Endothelial cell of umbilical vein (primary cell): Measurements from ENCODE around the gene SCN2B. TPM values are rescaled to one million over a fixed set of nuclear protein-coding genes. Genes with fewer than 3 reads are reported as not detected.

Experiments
- BruUV-seq: library from RNA; stranded (reverse); fragments of 400-500 nt; replicated peaks from 2 replicates; lab custom pipeline; 2021; lab: Mats Ljungman, UMichigan
- CTCF ChIA-PET: fragments of 300-600, 350-600 bp; sonication (Branson Sonifier 250); formaldehyde crosslinking; loops from one replicate; lab custom pipeline; 2021; ENCODE audit warnings: antibody characterized with exemption, inconsistent platforms; lab: Charles Lee
- POLR2A ChIA-PET: fragments of 300-600, 350-600 bp; sonication (Branson Sonifier 250); formaldehyde crosslinking; loops from one replicate; lab custom pipeline; 2021; ENCODE audit warnings: antibody characterized with exemption, inconsistent platforms; lab: Charles Lee
- DNase-seq: peaks from one replicate; pipeline ENCODE4 v3.0.0-alpha.2; 2011; ENCODE audit warnings: low read depth, low spot score
- FAIRE-seq: peaks from 2 replicates; lab custom pipeline; 2011; peaks lifted over from hg19 to GRCh38; lab: Jason Lieb, UNC
- H2AFZ ChIP-seq: 2 replicates; pipeline ENCODE4 v1.6.0; 2012; ENCODE audit warnings: low read depth, low read length, control low read depth, inconsistent platforms
- H3K27ac ChIP-seq: 2 replicates; pipeline ENCODE4 v1.5.1; 2011; ENCODE audit warnings: low read depth, mild to moderate bottlenecking, control low read depth, low read length, moderate library complexity; ENCODE audit not compliant: insufficient read depth
- H3K27me3 ChIP-seq, 2 experiments: 2 replicates each; pipeline versions ENCODE4 v1.6.0 to v1.6.1; 2011; ENCODE audit warnings: low read length in 2 of 2, mixed read lengths in 1 of 2; ENCODE audit not compliant: control insufficient read depth in 2 of 2, insufficient read depth in 2 of 2
- H3K36me3 ChIP-seq, 2 experiments: 2 replicates in 1 of 2; 3 replicates in 1 of 2; pipeline ENCODE4 v1.5.1; 2011; ENCODE audit warnings: low read length in 2 of 2, mild to moderate bottlenecking in 1 of 2, moderate library complexity in 1 of 2; ENCODE audit not compliant: control insufficient read depth in 2 of 2, insufficient read depth in 2 of 2; ENCODE audit errors: extremely low read depth in 1 of 2
- H3K4me1 ChIP-seq: 3 replicates; pipeline ENCODE4 v1.5.1; 2011; ENCODE audit warnings: mild to moderate bottlenecking, low read length; ENCODE audit not compliant: control insufficient read depth, insufficient read depth; ENCODE audit errors: extremely low read depth
- H3K4me2 ChIP-seq: 2 replicates; pipeline ENCODE4 v1.6.1; 2011; ENCODE audit warnings: low read length, control low read depth, mixed read lengths; ENCODE audit not compliant: insufficient read depth
- H3K4me3 ChIP-seq, 3 experiments: fragments of 200-600 bp in 1 of 3; sonication (generic), shearing (Covaris generic) in 1 of 3; replicated peaks in 1 of 3; 2 replicates each; pipeline ENCODE4 v1.5.1; 2011 to 2016; ENCODE audit warnings: control low read depth in 3 of 3, low read length in 3 of 3, mild to moderate bottlenecking in 2 of 3, inconsistent platforms in 1 of 3, low read depth in 1 of 3, moderate library complexity in 1 of 3; ENCODE audit not compliant: insufficient read depth in 1 of 3
- H3K79me2 ChIP-seq: 2 replicates; pipeline ENCODE4 v1.6.0; 2012; ENCODE audit warnings: low read length, inconsistent platforms; ENCODE audit not compliant: control insufficient read depth, insufficient read depth
- H3K9ac ChIP-seq: replicated peaks from 2 replicates; pipeline ENCODE3; 2011; ENCODE audit warnings: low read length, control low read depth; ENCODE audit not compliant: insufficient read depth; ENCODE audit errors: extremely low read depth
- H3K9me1 ChIP-seq: replicated peaks from 3 replicates; pipeline ENCODE4 v1.6.0; 2011; ENCODE audit warnings: mild to moderate bottlenecking, low read length; ENCODE audit not compliant: control insufficient read depth, insufficient read depth; ENCODE audit errors: extremely low read depth
- H3K9me3 ChIP-seq: replicated peaks from 2 replicates; pipeline ENCODE4 v1.5.1; 2012; ENCODE audit warnings: low read length, inconsistent platforms; ENCODE audit not compliant: control insufficient read depth, insufficient read depth
- H4K20me1 ChIP-seq: replicated peaks from 2 replicates; pipeline ENCODE3; 2011; ENCODE audit warnings: mild to moderate bottlenecking, low read length; ENCODE audit not compliant: control insufficient read depth, insufficient read depth; ENCODE audit errors: extremely low read depth
- CTCF ChIP-seq, 2 donors: IDR thresholded peaks; 1 replicate in 1 of 2; 2 replicates in 1 of 2; pipeline ENCODE4 v1.5.1; 2011; ENCODE audit warnings: low read length in 2 of 2, mild to moderate bottlenecking in 2 of 2, moderate library complexity in 2 of 2, control low read depth in 1 of 2, inconsistent platforms in 1 of 2, low read depth in 1 of 2; ENCODE audit not compliant: insufficient read depth in 1 of 2; ENCODE audit errors: extremely low read depth in 1 of 2
- EZH2 ChIP-seq: IDR thresholded peaks from 2 replicates; pipeline ENCODE4 v1.6.1; 2012; ENCODE audit warnings: borderline replicate concordance, low read depth, mild to moderate bottlenecking, moderate library complexity, low read length, inconsistent platforms; ENCODE audit not compliant: severe bottlenecking
- FOS ChIP-seq: IDR thresholded peaks from 2 replicates; pipeline ENCODE4 v1.6.1; 2011; ENCODE audit warnings: mild to moderate bottlenecking, low read length, moderate library complexity, borderline replicate concordance; ENCODE audit not compliant: insufficient read depth
- GATA2 ChIP-seq: IDR thresholded peaks from 2 replicates; pipeline ENCODE4 v1.7.0; 2011; ENCODE audit warnings: low read depth, mild to moderate bottlenecking, moderate library complexity, mixed read lengths, low read length; ENCODE audit not compliant: insufficient read length, insufficient read depth
- JUN ChIP-seq: IDR thresholded peaks from 2 replicates; pipeline ENCODE4 v1.6.1; 2011; ENCODE audit warnings: borderline replicate concordance, low read depth; ENCODE audit not compliant: insufficient read length, insufficient read depth
- MAX ChIP-seq: IDR thresholded peaks from 2 replicates; pipeline ENCODE4 v1.6.1; 2011; ENCODE audit not compliant: insufficient read depth, insufficient read length
- MYC ChIP-seq: IDR thresholded peaks from one replicate; pipeline ENCODE4 v1.6.1; 2011; ENCODE audit warnings: mild to moderate bottlenecking, low read depth, low read length
- POLR2A ChIP-seq: IDR thresholded peaks from 2 replicates; pipeline ENCODE4 v1.6.1; 2012; ENCODE audit warnings: low read depth, mild to moderate bottlenecking, control low read depth, low read length
- POLR2AphosphoS5 ChIP-seq: IDR thresholded peaks from 2 replicates; pipeline ENCODE4 v1.6.1; 2012; ENCODE audit warnings: low read depth, mild to moderate bottlenecking, control low read depth, low read length, moderate library complexity; ENCODE audit not compliant: insufficient read depth
- dilution Hi-C: fragments of 300-500 bp; cut with MboI; formaldehyde crosslinking; loops from one replicate; pipeline ENCODE4 v1.15.0; 2019; ENCODE audit warnings: low sequenced_read_pairs; ENCODE audit not compliant: extremely low pct_ligation_motif_present
- intact Hi-C: fragments of 100-400 bp; cut with micrococcal nuclease; formaldehyde crosslinking; loops from one replicate; pipeline ENCODE4 v1.10.0; 2022
- polyA plus RNA-seq, 4 experiments: library from polyadenylated mRNA; depleted of rRNA in 3 of 4; stranded (reverse) in 3 of 4; unstranded in 1 of 4; fragments of >200 nt; gene quantifications; 2 replicates each; pipeline versions ENCODE4 v1.2.1 to v1.2.3, GENCODE V29; 2011 to 2012; ENCODE audit warnings: missing spikeins in 1 of 4
- total RNA-seq: library from RNA; stranded (reverse); gene quantifications from 2 replicates; pipeline ENCODE4 v1.2.3, GENCODE V29; 2021

The SCN2B gene
- total and polyA plus RNA-seq, 2 donors (not counting 3 experiments of a cell fraction or from before 2014, with no cell fraction given), result not detected

GRCh38 chr11:118120793-118121192 lies 55.6 kb downstream of the SCN2B start:
- Histone ChIP-seq H3K4me2 (no peak overlapping the region), H3K4me3 (no peak overlapping the region), H3K36me3 (no peaks in the 10 kb centered on the region), H3K9ac (no peak overlapping the region), H3K27ac (no peak overlapping the region), H3K27me3 (peaks cover 11 to 26% of the 10 kb centered on the region in 2 experiments), H2AFZ (no peak overlapping the region), H3K4me1 (no peaks in the 10 kb centered on the region), H3K79me2 (no peaks in the 10 kb centered on the region), H3K9me3 (no peaks in the 10 kb centered on the region), H4K20me1 (no peaks in the 10 kb centered on the region), H3K9me1 (no peaks in the 10 kb centered on the region)
- FAIRE-seq (no peak), DNase-seq (no peak)
- POLR2A ChIA-PET, result no interaction called here
- intact Hi-C loops (no loop called here), dilution Hi-C loops (no loop called here)
- no TSS peak for BruUV-seq
- TF ChIP-seq POLR2AphosphoS5 (no peak), POLR2A (no peak), EZH2 (no peak), MAX (no peak), MYC (no peak), FOS (no peak), GATA2 (no peak), CTCF (IDR thresholded peaks at IDR 0.05; ENCODE audit: extremely low read depth in 1 of 2, insufficient read depth in 1 of 2, low read depth in 1 of 2, low read length in 2 of 2) (no peak), JUN (no peak)
- CTCF ChIA-PET, result no interaction called here
